GM21619 (cell line): Measurements from ENCODE around the gene PTCHD4.
A peak's percentile ranks its signal among the peaks of the same experiment; 100 is the strongest.
"Not testable (repeated sequence)": the region's sequence is repeated elsewhere in the genome, so short reads cannot be mapped to it uniquely, and the experiment has no call there.

Experiments
- ATAC-seq: cut with Tn5 transposase; IDR thresholded peaks from one replicate; pipeline ENCODE4 v1.9.1; 2021; ENCODE audit not compliant: unreplicated experiment

The PTCHD4 gene

GRCh38 chr6:48111143-48111506, at the start of gene PTCHD4:
TSS of gene PTCHD4 (minus strand) at chr6:48111197. CDS start at chr6:48068957, 42,240 bp downstream.
- no peak for ATAC-seq

GRCh38 chr6:48151142-48151541, 40.1 kb upstream of the PTCHD4 start:
- ATAC-seq, result no peak

GRCh38 chr6:48150701-48151100, 39.7 kb upstream of the PTCHD4 start:
- no peak for ATAC-seq

GRCh38 chr6:48147051-48147450, 36.1 kb upstream of the PTCHD4 start:
- no peak for ATAC-seq

- no peak for ATAC-seq
These were observed 33.0 kb upstream of the PTCHD4 start for GRCh38 chr6:48144021-48144420.

GRCh38 chr6:48141975-48142374, 31.0 kb upstream of the PTCHD4 start:
- ATAC-seq, result no peak

GRCh38 chr6:48139818-48140614, 29.0 kb upstream of the PTCHD4 start:
- ATAC-seq, result no peak

- ATAC-seq, result no peak
These were observed 25.9 kb upstream of the PTCHD4 start for GRCh38 chr6:48136856-48137255.

GRCh38 chr6:48135323-48136084, 24.5 kb upstream of the PTCHD4 start:
- ATAC-seq, result no peak

- ATAC-seq, result no peak
These were observed 23.2 kb upstream of the PTCHD4 start for GRCh38 chr6:48134246-48134645.

GRCh38 chr6:48123601-48124000, 12.6 kb upstream of the PTCHD4 start:
- no peak for ATAC-seq

- ATAC-seq, result not testable (repeated sequence)
These were observed 11.2 kb upstream of the PTCHD4 start for GRCh38 chr6:48121983-48122749.

GRCh38 chr6:48116699-48117645, 6.0 kb upstream of the PTCHD4 start:
- no peak for ATAC-seq

- no peak for ATAC-seq
These were observed 2.1 kb upstream of the PTCHD4 start for GRCh38 chr6:48113130-48113529.

- ATAC-seq, result no peak
These were observed 578 bp upstream of the PTCHD4 start for GRCh38 chr6:48111575-48111974.

GRCh38 chr6:48110436-48111142, 408 bp downstream of the PTCHD4 start:
- no peak for ATAC-seq

- no peak for ATAC-seq
These were observed 1.1 kb downstream of the PTCHD4 start for GRCh38 chr6:48109944-48110343.

- ATAC-seq, result not testable (repeated sequence)
These were observed 8.4 kb downstream of the PTCHD4 start for GRCh38 chr6:48102476-48103195.

- ATAC-seq, result peak; percentile 85
These were observed 9.7 kb downstream of the PTCHD4 start for GRCh38 chr6:48101290-48101689.
